GM18909 (cell line): ENCODE measurements around the gene TMEM91.
"Not testable (repeated sequence)": the region's sequence is repeated elsewhere in the genome, so short reads cannot be mapped to it uniquely, and the experiment has no call there.

ENCODE experiments used
- ATAC-seq: cut with Tn5 transposase; IDR thresholded peaks from one replicate; pipeline ENCODE4 v1.9.1; 2021; ENCODE audit warnings: mild to moderate bottlenecking; ENCODE audit not compliant: unreplicated experiment, poor library complexity

Gene TMEM91

DNA sequence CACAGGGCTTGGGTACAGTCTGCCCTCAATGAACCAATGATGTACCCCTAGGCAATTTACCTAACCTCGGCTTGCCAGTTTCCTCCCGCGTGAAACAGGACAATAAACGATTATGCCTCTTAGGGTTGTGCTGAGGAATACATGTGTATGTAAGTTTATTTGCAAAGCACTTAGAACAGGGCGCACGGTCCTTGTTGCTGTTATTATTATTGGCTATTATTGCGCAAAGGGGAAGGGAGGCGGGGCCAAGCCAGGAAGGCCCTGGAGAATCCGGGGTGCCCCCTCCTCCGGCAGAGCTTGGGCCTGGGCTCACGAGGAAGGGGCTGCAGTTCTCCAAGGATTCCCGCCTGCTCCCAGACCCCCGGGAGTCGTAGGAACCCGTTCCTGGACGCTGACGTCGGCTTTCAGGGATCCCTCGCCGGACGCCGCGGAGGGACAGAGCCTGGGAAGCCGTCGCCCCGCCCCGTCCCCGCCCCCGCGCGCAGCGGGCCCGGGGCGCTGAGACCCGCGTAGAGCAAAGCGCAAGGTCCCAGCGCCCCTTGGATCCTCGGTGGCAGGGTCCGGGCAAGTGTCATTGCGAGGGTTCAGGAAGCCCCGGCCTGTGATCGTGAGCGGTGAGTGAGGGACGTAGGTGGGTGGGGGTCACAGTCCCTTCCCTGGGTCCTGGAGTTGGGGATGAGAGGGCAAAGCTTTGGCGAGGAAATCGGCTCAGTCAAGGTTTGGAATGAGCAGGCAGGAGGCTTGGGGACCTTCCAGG lies at the start of gene TMEM91:
Gene TMEM91, plus strand, starts transcription at position 293 of the 757 bp plus-strand sequence. CDS start 1,777 bp downstream, outside the sequence.
- no peak for ATAC-seq

DNA sequence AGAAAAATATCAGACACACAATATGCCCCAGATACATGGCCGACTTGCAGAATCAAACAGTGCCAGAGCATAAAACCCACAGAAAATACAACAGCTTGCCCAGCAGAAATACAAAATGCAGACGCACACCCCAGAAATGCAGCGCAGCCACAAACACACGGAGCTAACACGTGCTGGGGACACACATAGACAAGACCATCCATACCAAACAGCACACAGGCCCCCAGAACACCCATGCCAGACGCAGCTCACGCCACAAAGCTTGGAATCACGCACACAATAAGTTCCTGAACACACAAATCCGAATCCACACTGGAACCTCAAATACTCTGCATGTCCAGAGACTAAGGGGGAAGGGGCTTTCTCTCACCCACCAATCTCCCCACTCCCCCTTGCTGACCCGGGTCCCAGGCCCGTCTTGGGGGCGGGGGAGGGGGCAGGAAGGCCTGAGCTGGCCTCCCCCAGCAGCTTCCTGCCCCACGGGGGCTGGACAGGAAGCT lies 49.2 kb upstream of the TMEM91 start:
- ATAC-seq, result no peak

DNA sequence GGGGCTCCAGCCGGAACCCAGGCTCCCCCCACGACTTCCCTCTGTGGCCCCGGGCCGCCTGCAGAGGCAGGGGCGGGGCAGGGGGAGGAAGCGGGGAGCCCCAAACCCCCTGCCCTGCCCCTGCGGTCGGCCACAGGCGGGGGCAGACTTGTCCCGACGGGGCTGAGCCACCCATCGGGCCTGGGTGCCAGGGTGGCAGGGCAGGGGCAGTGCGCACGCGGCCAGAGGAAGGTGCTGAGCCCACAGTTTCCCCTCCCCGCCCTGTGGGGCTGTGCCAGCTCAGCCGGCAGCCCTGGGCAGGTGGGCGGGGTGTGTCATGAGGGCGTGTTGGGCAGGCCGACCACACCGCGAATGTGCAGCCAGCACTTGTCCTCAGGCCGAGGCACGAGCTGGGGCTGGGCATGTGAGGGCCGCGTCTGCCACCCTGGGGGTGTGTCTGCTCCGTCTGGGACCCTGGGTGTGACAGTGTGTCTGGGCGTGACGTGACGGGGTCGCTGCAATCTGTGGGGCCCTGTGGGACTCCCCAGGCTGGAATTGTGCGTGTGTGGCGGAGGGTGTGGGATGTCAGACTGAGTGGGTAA lies 48.7 kb upstream of the TMEM91 start:
- peak; percentile 67 for ATAC-seq

DNA sequence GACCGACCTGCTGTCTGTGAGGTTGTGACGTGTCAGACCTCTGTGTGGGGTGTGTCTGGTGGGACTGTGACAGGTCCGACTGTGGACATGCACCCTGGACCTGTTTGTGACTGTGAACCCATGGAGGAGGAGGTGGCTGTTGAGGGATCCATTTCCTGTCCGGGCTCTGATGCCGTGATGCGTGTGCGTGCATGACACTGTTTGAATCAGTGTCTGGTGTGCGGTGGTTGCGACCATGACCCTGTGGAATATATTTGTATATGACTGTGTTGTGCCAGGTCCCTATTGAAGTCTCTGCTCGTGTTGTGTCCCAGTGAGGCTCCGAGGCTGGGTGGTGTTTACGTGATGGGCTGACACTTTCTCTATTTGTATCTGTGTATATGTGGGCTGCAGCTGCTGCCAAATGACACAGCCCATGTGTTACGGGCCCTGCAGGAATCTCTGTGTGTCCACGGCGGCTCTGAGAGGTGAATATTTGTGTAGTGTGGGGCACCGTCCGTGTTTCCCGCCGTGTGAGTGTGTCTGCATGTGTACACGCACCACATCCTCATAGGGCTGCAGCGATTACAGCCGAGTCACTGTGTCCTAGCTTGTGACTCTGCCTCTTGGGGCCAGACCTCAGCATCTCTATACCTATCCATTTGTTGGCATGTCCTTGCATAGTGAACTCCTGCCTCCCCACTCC lies 48.0 kb upstream of the TMEM91 start:
- ATAC-seq, result peak; percentile 7

DNA sequence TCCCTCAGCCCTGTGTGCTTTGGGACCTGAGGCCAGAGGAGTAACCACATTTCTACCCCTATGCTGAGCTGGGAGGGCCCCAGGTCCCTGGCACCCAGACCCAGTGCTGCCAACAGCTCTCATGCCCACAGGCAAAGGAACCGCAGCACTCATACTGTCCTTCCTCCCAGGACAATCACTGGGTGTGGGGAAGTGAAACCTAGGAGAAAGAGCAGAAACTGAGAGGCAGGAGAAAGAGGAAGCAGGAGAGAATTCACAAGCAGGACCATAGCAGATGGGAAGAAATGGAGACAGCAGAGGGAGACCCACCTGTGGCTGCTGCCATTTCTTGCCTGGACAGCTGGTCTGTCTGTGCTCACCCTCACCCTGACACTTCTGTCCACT lies 47.5 kb upstream of the TMEM91 start:
- no peak for ATAC-seq

DNA sequence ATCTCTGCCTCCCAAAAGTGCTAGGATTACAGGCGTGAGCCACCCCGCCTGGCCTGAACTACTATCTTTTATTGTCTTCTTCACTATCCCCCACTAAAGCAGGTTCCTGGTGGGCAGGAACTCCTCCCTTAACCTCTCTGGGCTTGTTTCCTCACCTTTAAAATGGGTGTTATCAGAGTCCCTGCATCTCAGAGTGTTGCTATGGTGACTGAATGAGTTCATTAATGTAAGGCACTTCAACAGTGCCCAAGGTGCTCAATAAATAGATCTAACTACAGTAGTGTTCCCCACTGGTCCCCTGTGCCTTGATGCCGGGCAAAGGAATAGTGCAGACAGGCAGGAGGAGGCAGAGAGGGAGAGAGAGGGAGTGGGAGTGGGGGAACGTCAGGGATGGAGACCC lies 45.9 kb upstream of the TMEM91 start:
- no peak for ATAC-seq

DNA sequence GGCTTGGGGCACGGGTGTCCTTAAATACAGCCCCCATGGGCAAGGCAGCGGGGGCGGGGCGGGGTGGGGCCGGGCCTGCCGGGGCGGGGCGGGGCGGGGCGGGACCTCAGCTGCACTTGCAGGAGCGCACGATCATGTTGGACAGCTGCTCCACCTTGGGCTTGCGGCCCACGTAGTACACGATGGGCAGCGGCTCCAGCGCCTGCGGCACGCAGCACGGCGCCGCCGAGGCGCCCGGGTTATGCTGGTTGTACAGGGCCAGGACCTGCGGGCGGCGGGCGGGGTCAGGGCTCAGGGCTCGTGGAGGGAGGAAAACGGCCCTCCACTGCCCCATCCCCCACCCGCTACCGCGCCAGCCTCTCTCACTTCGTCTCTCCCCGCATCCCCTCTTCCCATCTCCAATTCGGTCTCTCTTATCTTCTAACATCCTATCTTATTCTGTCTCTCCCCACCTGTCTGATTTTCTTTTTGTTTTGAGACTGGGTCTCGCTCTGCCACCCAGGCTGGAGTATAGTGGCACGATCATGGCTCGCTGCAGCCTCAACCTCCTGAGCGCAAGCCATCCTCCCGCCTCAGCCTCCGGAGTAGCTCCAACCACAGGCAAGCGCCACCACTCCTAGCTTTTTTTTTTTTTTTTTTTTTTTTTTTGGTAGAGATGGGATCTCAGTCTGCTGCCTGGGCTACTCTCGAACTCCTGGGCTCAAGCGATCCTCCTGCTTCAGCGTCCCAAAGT lies 45.2 kb upstream of the TMEM91 start:
- no peak for ATAC-seq

DNA sequence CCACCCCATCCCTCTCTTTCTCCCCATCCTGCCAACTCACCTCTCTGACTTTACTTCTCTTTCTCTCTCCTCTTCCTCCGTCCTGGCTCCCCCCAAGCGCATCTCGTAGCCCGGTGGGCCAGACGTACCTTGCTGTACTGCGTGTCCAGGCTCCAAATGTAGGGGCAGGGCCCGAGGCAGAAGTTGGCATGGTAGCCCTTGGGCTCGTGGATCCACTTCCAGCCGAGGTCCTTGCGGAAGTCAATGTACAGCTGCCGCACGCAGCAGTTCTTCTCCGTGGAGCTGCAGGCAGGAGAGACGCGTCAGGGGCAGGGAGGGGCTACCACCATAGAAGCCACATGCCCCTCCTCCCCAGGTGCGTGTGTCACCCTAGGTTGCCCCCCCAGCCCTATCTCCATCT lies 44.3 kb upstream of the TMEM91 start:
- no peak for ATAC-seq

DNA sequence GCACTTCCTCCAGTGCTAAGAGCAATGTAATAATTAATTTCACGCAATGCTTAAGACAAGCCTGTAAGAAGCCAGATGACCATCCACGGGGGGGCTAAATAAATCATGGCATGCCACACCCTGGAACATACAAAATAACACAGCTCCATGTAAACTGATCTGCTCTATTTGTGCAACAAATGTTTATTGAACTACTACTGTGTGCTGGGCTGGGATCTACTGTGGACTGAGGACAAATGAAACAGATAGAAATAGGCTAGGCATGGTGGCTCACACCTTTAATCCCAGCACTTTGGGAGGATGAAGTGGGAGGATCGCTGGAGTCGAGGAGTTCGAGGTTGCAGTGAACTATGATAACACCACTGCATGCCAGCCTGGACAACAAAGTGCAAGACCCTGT lies 43.9 kb upstream of the TMEM91 start:
- no peak for ATAC-seq

DNA sequence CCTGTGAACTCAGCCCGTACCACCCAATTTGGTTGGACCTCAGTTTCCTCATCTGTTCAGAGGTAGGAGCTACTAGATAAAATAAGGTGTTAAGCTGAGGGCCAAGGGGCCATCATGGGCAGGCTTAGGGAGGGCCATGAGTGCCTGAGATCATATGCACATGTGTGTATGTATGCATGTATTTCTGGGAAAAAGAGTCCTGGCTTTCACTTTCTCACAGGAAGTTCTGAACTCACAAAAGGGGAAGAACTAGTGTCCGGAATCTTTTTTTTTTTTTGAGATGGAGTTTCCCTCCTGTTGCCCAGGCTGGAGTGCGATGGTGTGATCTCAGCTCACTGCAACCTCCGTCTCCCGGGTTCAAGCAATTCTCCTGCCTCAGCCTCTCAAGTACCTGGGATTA lies 41.5 kb upstream of the TMEM91 start:
- no peak for ATAC-seq

DNA sequence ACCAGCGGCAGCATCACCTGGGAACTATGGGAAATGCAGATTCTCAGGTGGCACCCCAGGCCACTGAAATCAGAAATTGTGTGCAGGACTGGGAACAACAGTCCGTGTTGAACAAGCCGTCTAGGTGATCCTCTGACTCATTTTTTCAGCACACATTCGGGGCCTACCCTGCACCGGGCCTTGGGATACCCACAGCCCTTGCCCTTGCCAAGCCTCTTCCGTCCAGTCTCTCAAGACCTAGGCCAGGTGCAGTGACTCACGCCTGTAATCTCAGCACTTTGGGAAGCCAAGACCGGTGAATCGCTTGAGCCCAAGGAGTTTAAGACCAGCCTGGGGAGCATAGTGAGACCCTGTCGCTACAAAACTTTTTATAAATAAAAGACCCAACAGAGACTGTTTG lies 40.9 kb upstream of the TMEM91 start:
- ATAC-seq, result no peak

DNA sequence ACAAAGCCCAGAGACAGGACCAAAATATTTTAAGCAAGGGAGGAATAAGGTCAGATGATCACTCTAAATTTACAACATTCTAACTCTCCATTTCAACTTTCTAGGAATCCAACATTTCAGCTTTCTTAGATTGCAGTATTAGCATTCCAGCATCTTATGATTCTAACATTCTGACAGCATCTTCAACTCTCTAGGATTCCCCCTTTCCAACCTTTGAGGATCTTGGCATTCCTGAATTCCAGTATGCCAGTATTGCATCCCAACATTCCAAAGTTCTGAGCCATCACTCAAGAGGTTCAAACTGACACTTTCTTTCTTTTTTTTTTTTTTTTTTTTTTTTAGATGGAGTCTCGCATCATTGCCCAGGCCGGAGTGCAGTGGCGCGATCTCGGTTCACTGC lies 36.4 kb upstream of the TMEM91 start:
- ATAC-seq, result no peak

DNA sequence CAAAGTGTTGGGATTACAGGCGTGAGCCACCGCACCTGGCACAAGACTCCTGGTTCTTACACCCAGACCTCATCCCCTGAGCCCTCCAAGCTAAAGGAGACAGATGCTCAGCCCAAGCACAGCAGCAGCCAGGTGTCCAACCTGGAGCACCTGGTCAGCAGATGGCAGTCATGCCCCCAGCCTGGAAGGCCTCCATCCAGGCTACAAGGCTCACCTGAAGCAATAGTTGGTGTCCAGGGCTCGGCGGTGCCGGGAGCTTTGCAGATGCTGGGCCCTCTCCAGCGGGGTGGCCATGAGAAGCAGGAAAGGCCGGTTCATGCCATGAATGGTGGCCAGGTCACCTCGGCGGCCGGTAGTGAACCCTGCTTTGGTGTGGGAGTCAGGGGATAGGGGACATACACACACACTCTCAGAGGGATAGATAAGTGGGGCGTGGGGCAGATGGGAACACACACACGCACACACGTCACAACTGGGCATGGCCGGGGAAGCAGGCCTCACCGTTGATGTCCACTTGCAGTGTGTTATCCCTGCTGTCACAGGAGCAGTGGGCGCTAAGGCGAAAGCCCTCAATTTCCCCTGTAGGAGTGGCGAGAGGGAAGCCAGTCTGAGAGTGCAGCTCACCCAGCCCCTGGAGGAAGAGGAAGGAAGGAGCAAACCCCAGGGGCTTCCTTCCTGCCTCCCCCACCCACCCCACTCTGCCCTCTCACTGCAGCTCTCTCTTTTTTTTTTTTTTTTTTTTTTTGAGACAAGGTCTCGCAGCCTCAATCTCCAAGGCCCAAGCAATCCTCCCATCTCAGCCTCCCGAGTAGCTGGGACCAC lies 34.5 kb upstream of the TMEM91 start:
- no peak for ATAC-seq

DNA sequence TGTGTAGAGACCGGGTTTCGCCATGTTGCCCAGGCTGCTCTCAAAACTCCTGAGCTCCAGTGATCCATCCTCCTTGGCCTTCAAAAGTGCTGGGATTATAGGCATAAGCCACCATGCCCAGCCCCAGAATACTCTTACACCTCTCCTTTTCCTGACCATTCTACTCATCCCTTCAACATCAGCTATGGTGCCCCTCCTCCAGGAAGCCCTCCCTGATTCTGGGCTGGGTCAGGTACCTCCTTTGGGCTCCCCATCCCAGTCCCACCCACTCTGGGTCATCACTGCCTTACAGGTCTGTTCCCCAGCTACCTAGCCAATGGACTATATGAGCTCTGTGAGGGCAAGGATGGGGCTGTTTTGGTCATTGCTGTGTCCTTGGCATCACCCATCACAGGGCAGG lies 32.2 kb upstream of the TMEM91 start:
- no peak for ATAC-seq

DNA sequence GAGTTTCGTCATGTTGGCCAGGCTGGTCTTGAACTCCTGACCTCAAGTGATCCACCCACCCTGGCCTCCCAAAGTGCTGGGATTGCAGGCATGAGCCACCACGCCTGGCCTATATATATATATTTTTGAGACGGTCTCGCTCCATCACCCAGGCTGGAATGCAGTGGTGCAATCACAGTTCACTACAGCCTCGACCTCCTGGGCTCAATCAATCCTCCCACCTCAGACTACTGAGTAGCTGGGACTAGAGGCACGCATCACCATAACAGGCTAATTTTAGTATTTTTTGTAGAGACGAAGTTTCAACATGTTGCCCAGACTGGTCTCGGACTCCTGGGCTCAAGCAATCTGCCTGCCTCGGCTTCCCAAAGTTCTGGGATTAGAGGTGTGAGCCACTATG lies 29.4 kb upstream of the TMEM91 start:
- not testable (repeated sequence) for ATAC-seq

DNA sequence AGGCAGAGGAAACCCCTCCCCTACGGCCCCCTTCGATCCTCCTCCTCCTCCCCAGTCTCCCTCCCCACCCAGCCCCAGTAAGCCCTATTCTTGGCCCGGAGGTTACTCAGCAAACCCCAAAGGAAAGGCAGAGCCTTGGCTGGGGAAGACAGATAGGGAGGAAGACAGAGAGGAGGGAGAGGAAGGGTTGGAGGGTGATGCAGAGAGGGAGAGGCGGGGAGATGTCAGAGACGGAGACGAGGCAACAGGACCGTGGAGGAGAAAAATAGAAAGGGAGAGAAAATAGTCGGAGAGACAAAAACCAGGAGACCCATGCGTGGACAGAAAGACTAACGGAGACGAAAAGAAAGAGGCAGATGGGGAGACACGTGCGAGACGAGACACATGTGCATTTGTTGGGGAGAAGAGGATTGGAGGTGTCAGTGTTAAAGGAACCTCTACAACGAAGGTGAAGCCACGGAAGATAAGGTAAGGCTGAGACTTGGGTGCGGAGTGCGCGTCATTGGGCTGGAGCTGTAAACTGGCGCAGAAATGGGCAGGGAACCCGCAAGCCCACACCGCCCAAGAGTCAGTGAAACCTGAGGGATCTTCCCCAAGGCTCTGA lies 25.5 kb upstream of the TMEM91 start:
- peak; percentile 0 for ATAC-seq

DNA sequence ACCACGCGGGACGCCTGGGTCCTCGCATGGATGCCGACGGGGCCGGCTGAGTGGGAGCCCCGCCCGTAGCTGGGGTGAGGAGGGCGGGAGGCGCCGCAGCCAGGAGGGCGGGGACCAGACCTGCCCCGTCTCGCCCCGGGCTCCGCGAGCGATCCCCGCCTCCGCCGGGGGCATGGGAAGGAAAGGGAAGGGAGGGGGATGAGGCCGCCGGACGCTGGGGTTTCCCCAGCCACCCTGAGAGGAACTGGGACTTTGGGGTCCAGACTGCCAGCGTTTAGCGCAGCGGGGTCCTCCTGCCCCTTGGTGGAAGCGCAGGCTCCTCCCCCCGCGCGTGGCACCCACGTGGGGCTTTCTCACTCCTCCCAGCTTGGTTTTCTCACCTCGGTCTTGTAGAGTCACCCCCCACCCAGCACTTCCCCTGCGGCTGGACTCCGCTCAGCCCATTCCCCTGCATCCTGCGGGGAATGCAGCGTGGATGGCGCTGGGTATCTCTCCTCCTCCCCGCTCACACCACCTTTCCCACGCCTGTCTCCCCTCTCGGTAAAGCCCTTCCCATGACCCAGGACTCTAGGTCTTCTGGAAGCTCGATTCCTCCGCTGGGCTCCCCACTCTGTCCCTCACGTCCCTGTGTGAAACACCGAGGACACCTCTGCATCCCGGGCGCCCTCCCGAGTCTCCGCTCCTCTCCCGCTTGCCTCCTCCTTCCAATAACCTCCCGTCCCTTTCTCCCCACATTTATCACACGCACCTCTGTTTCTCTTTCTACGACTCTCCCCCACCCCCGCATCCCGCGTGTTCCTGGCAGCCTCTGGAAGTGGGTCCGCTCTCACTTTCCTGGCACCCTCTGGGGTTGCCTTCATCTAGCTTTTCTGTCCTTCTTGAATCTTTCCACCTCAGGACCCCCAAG lies 24.7 kb upstream of the TMEM91 start:
- ATAC-seq, result peak; percentile 40

DNA sequence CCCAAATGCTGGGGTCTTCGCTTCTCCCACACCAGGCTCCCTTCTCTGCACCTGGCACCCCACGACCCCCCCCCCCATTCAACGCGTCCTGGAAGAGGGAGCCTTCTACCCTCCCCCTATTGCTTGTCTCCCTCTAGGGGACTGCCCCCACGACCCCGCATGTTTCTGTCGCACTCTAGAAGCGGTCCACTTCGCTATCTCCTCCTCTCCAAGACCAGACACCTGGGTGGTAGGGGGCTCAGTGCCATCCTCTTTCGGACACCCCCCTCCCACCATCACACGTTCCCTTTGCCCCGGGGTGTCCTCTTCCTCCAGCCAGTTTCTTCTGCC lies 24.1 kb upstream of the TMEM91 start:
- no peak for ATAC-seq
